Measurements from ENCODE around the gene GTSE1.

GTSE1 gene

DNA sequence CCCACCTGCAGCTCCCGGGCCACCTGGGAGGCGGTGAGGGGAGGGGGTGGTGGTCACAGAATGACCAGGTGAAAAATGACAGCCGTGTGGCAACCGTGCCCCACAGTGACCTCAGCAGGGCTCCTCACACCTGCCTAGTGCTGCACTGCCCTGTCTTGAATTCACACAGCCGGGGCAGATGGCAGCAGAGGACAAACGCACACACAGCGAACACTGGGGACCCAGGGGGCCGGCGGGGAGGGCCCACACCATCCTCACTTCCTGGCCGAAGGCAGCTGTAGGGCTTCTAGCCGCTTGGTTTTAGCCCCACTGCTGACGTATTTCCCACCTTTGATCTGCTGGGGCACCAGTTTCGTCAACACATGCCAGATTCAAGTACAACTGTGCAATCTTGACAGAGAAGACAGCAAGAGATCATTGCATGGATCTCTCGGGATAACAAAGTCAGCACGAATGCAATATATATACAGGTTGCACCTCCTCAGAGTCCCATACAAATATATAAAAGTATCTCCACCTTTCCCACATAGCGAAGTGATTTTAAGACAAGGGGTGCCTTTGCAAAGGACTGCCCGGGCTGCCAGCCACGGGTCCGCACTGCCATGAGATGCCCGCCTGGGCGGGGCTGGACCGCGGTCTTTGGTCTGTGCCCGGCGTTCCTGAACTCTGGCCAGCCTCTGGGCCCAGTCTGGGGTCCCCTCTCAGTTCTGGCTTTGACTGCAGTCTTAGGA lies 65.7 kb downstream of the GTSE1 start:
- no peaks in the 10 kb centered on the region for H3K9me3 ChIP-seq (replicated peaks in 1 of 11)
- 0 out of 22 replicates have a peak, but pooled peaks of 1 of the 11 experiments have one; percentile 48 for TF ChIP-seq Cebpa-rat (IDR thresholded peaks at IDR 0.05)
- H4K20me1 ChIP-seq: peaks cover 0 to 90% (median 78%) of the 10 kb centered on the region in 11 experiments; a peak in 19 of 22 replicates
- peak overlapping the region in 1 of 11 experiments; percentile 37; a peak in 2 of 22 replicates for H3K9ac ChIP-seq
- peaks cover 30 to 63% (median 55%) of the 10 kb centered on the region in 11 experiments for H3K27me3 ChIP-seq
- H3K27ac ChIP-seq: peak overlapping the region in 2 of 11 experiments; percentile 3 to 52; a peak in 2 of 22 replicates
- peaks cover 0 to 29% (median 19%) of the 10 kb centered on the region in 11 experiments; a peak in 16 of 22 replicates for H3K36me3 ChIP-seq
- peaks cover 20 to 62% (median 53%) of the 10 kb centered on the region in 10 experiments for H3K4me1 ChIP-seq
- no peak overlapping the region for H3K4me3 ChIP-seq
- peak overlapping the region in 10 of 11 experiments; percentile 3 to 95 (median 90); a peak in 19 of 22 replicates for H3K4me2 ChIP-seq

DNA sequence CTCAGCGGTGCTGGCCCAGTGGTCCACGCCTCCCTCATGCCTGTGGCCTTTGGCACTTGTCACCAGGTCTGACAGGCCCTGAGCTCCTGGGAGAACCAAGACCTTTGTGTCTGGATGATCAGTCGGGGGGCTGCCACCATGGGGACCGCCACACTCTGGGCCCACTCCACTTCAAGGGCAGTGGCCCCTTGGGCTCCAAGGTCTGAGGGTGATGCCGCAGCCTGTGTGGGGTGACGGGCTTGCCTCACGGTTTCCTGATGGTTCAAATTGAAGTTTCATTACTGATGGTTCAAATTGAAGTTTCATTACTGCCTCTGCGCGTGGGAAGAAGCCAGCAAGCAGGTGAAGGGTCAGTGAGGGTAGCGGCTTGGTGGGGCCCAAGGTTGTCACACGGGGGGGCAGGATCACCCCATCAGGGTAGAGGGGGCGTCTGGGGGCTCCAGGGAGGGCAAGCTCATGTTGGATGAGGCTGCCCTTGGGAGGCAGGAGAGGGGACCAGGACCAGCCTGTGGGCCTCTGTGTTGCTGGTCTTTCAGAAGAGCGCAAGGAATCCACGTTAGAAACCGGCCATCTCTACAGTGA lies 66.4 kb downstream of the GTSE1 start:
- H3K36me3 ChIP-seq: peaks cover 0 to 22% (median 15%) of the 10 kb centered on the region in 11 experiments; a peak in 14 of 22 replicates
- peaks cover 32 to 70% (median 62%) of the 10 kb centered on the region in 11 experiments for H3K27me3 ChIP-seq
- H3K9ac ChIP-seq: peak overlapping the region in 1 of 11 experiments; percentile 30; a peak in 2 of 22 replicates
- peaks cover 20 to 63% (median 54%) of the 10 kb centered on the region in 10 experiments for H3K4me1 ChIP-seq
- H3K4me2 ChIP-seq: peak overlapping the region in 10 of 11 experiments; percentile 3 to 95 (median 90); a peak in 19 of 22 replicates
- H3K9me3 ChIP-seq (replicated peaks in 1 of 11): no peaks in the 10 kb centered on the region
- H4K20me1 ChIP-seq: peaks cover 0 to 88% (median 76%) of the 10 kb centered on the region in 11 experiments; a peak in 19 of 22 replicates
- TF ChIP-seq Cebpa-rat (IDR thresholded peaks at IDR 0.05): no peak
- no peak overlapping the region for H3K4me3 ChIP-seq
- H3K27ac ChIP-seq: peak overlapping the region in 2 of 11 experiments; percentile 3 to 52; a peak in 2 of 22 replicates

DNA sequence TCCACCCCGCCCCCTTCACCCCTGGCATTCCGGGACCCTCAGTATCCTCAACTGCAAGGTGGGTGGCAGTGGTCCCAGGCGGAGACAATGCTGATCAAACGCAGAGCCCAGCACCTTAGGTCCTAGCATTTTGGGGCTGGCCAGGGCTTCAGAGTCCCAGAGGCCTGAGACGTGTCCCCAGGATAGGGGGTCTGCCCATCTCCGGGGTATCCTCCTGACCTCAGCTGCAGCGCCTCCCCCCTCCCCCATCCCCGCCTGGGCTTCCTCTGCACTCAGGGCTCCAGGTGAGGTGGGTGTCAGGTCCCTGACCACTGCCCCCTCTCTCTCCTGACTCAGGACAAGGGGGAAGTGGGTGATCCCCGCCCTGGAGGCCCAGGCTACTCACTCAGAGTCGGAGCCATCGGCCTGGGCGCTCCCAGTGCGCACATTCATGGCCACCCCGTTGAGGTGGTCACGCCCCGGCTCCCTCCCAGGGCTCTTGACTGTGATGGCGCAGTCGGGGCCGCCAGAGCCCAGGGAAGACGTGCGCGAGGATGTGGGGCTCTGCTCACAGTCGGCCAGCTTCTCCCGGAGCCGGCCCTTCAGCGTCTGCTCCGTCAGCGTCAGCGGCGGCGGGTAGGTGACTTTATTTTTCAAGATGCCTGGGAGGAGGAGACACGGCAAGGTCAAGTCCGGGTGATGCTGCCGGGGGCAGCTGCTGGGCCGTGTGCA lies 67.1 kb downstream of the GTSE1 start:
- Histone ChIP-seq H3K9ac (no peak overlapping the region), H3K36me3 (peaks cover 0 to 15% (median 8%) of the 10 kb centered on the region in 11 experiments; a peak in 9 of 22 replicates)

DNA sequence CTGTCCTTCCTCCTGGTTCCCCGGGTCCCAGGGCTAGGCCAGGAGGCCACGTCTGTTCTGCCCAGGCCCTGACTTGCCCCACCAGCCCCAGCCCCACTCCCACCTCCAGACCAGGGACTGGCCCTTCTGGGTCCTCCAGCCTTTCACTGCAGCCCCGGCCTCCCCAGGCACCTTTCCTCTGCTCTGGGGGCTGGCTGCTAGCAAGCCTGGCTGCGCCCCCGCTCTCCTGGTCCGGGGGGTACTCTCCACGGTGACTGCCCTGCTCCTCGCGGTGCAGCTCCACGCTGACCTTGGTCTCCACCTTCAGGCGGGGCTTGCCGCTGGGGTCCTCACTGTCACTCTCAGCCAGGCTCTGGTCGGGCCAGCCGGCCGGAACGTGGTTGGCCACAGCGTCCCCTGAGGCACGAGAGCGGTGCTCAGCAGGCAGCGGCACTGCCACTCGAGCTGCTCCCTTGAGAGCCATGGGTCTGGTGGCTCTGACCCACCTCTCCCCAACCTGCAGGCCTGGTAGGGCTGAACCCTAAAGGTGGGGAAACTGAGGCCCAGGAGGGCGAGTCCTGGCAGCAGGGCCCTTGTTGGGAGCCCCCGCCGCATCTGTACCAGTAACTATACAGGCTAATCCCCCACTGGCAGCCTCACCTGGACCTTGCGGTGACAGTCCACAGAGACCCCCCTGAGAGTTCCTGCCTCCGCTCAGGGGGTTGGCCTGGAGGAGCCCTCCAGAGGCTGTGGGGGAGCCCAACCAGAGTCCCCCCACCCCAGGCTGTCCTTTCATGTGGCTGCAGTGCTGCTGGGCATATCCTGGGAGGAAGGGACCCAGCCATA lies 67.9 kb downstream of the GTSE1 start:
- peak overlapping the region in 2 of 11 experiments; percentile 1 to 30; a peak in 1 of 22 replicates for H3K9ac ChIP-seq
- H3K36me3 ChIP-seq: peaks cover 0 to 7% (median 5%) of the 10 kb centered on the region in 11 experiments; a peak in 7 of 22 replicates
- no peak for TF ChIP-seq Cebpa-rat (IDR thresholded peaks at IDR 0.05)
- no peaks in the 10 kb centered on the region for H3K9me3 ChIP-seq (replicated peaks in 1 of 11)
- H3K27me3 ChIP-seq: peaks cover 32 to 77% (median 67%) of the 10 kb centered on the region in 11 experiments
- peaks cover 20 to 61% (median 54%) of the 10 kb centered on the region in 10 experiments for H3K4me1 ChIP-seq
- H3K27ac ChIP-seq: no peak overlapping the region
- peak overlapping the region in 1 of 10 experiments; percentile 17; a peak in 2 of 20 replicates for H3K4me3 ChIP-seq
- H3K4me2 ChIP-seq: peak overlapping the region; percentile 41 to 95 (median 90); a peak in 21 of 22 replicates
- peaks cover 0 to 81% (median 65%) of the 10 kb centered on the region in 11 experiments; a peak in 19 of 22 replicates for H4K20me1 ChIP-seq

More for the DNA sequence above, 67.1 kb downstream of the GTSE1 start:
- Histone ChIP-seq H3K27ac (no peak overlapping the region), H3K27me3 (peaks cover 32 to 77% (median 67%) of the 10 kb centered on the region in 11 experiments), H4K20me1 (peaks cover 0 to 83% (median 73%) of the 10 kb centered on the region in 11 experiments; a peak in 19 of 22 replicates), H3K4me1 (peaks cover 20 to 61% (median 54%) of the 10 kb centered on the region in 10 experiments), H3K9me3 (replicated peaks in 1 of 11) (no peaks in the 10 kb centered on the region), H3K4me2 (peak overlapping the region in 10 of 11 experiments; percentile 41 to 95 (median 90); a peak in 18 of 22 replicates), H3K4me3 (no peak overlapping the region; a peak in 1 of 20 replicates)
- no peak for TF ChIP-seq Cebpa-rat (IDR thresholded peaks at IDR 0.05)

DNA sequence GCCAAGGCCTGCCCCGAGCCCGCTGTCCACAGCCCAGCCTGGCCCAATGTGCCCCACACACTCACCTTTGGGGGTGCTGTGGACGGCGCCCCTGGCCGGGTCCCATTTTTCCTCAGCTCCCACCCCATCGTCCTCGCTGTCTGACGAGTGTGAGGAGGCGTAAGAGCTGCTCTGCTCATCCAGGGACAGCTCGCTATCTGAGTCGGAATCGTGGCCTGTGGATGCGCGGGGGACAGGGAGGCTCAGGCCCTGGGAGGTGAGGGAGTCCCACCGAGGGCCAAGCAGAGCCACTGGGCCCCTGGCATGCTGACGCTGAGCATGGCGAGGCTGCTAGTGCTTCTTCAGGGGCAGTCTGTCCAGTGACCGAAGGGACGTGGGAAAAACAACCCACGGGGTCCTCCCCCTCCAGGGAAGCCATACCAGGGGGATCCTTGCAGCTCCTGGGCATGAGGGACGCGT lies 68.5 kb downstream of the GTSE1 start:
- H3K36me3 ChIP-seq: peaks cover 0 to under 1% (median 0%) of the 10 kb centered on the region in 11 experiments; a peak in 1 of 22 replicates

DNA sequence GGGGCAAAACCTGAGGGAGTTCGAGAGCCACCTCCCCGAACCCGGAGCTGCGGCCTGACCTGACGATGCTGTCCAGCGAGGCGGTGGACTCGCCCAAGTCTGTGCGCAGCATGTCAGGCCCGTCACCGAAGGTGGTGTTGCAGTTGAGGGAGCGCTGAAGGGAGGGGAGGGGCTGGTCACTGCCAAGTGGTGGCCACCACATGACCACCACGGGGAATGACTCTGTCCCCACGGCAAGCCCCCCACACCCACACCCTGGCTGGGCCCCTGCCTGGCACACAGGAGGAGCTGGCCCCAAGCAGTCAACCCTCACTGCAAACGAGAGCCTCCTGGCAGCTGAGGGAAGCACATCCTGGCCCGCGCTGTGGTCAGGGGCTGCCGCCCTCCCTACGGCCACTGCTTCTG lies 69.7 kb downstream of the GTSE1 start:
- H3K4me1 ChIP-seq: peaks cover 20 to 61% (median 54%) of the 10 kb centered on the region in 10 experiments
- H3K4me3 ChIP-seq: no peak overlapping the region
- H3K9ac ChIP-seq: no peak overlapping the region
- no peaks in the 10 kb centered on the region for H3K36me3 ChIP-seq
- peak overlapping the region in 8 of 11 experiments; percentile 41 to 81 (median 68); a peak in 11 of 22 replicates for H3K4me2 ChIP-seq
- TF ChIP-seq Cebpa-rat (IDR thresholded peaks at IDR 0.05): no peak
- peaks cover 0 to 91% (median 55%) of the 10 kb centered on the region in 11 experiments; a peak in 19 of 22 replicates for H4K20me1 ChIP-seq
- no peak overlapping the region for H3K27ac ChIP-seq
- H3K27me3 ChIP-seq: peaks cover 36 to 94% (median 67%) of the 10 kb centered on the region in 11 experiments
- no peaks in the 10 kb centered on the region for H3K9me3 ChIP-seq (replicated peaks in 1 of 11)

More for the DNA sequence above, 68.5 kb downstream of the GTSE1 start:
- Histone ChIP-seq H4K20me1 (peaks cover 0 to 81% (median 59%) of the 10 kb centered on the region in 11 experiments; a peak in 19 of 22 replicates), H3K27me3 (peaks cover 36 to 82% (median 69%) of the 10 kb centered on the region in 11 experiments), H3K9me3 (replicated peaks in 1 of 11) (no peaks in the 10 kb centered on the region), H3K4me3 (peak overlapping the region in 1 of 10 experiments; percentile 17; a peak in 1 of 20 replicates), H3K9ac (peak overlapping the region in 2 of 11 experiments; percentile 1 to 30; a peak in 1 of 22 replicates), H3K27ac (no peak overlapping the region), H3K4me1 (peaks cover 20 to 61% (median 54%) of the 10 kb centered on the region in 10 experiments), H3K4me2 (peak overlapping the region; percentile 41 to 95 (median 90); a peak in 21 of 22 replicates)
- no peak for TF ChIP-seq Cebpa-rat (IDR thresholded peaks at IDR 0.05)

All from BLaER1 treated with 17β-estradiol and CSF1 and Interleukin-3, amounts not matched to agents 10 nM and 100 nM (cell line).